Mesothelial cell of epicardium (in vitro differentiated cells): Measurements from ENCODE around the gene DNAJC13. TPM values are rescaled to one million over a fixed set of nuclear protein-coding genes. Genes with fewer than 3 reads are reported as not detected.

Experiments used
- DNase-seq, 2 experiments: peaks; one replicate each; pipeline ENCODE4 v3.0.0; 2021; ENCODE audit warnings: low spot score in 2 of 2; ENCODE audit not compliant: unreplicated experiment in 2 of 2
- H3K27ac Mint-ChIP-seq: 2 replicates; pipeline ENCODE4 v1.8.0; 2021; ENCODE audit warnings: mixed read lengths
- H3K27me3 Mint-ChIP-seq: 2 replicates; pipeline ENCODE4 v1.8.0; 2021; ENCODE audit warnings: low read depth, mixed read lengths
- H3K36me3 Mint-ChIP-seq: 2 replicates; pipeline ENCODE4 v1.8.0; 2021; ENCODE audit warnings: mixed read lengths
- H3K4me1 Mint-ChIP-seq: 2 replicates; pipeline ENCODE4 v1.8.0; 2021; ENCODE audit warnings: mixed read lengths
- H3K4me3 Mint-ChIP-seq: 2 replicates; pipeline ENCODE4 v1.8.0; 2021; ENCODE audit warnings: mild to moderate bottlenecking, moderate library complexity, mixed read lengths
- H3K9me3 Mint-ChIP-seq: 2 replicates; pipeline ENCODE4 v1.8.0; 2021; ENCODE audit warnings: mixed read lengths
- total RNA-seq: library from RNA; stranded (reverse); gene quantifications from 3 replicates; pipeline ENCODE4 v1.2.1, GENCODE V29; 2021
- TF ChIP-seq, protein P1 (sequence below): fragments of 200-600 bp; sonication (generic); IDR thresholded peaks from one replicate; pipeline ENCODE4 v1.5.0; 2021; ENCODE audit warnings: antibody characterized with exemption; ENCODE audit not compliant: unreplicated experiment

Gene DNAJC13
- total RNA-seq, 1 donor from 2014 or later = 37.8 TPM

DNA sequence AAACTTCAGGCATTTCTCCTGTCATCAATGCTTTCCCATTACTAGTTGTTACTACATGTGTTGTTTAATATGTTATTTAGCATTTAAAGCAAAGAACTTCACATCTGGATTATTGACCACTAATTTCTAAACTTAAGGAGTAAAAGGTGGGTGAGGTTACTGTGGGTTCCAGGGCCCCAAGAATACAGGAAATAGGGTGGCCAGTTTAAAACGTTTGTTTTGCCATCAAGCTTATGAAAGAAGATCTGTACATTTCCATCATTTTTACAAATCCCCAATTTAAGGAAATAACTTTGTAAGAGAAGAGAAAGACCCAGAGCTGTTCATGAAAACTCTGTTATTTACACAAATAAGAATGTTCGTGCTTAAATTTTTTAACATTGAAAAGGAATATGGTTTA, 125.3 kb downstream of the DNAJC13 start:
- no peaks in the 10 kb centered on the region for H3K9me3 Mint-ChIP-seq
- H3K27me3 Mint-ChIP-seq = no peaks in the 10 kb centered on the region
- peaks cover 10% of the 10 kb centered on the region for H3K4me1 Mint-ChIP-seq
- H3K36me3 Mint-ChIP-seq = peaks cover 14% of the 10 kb centered on the region
- H3K4me3 Mint-ChIP-seq = no peak overlapping the region
- TF ChIP-seq, protein P1, sequence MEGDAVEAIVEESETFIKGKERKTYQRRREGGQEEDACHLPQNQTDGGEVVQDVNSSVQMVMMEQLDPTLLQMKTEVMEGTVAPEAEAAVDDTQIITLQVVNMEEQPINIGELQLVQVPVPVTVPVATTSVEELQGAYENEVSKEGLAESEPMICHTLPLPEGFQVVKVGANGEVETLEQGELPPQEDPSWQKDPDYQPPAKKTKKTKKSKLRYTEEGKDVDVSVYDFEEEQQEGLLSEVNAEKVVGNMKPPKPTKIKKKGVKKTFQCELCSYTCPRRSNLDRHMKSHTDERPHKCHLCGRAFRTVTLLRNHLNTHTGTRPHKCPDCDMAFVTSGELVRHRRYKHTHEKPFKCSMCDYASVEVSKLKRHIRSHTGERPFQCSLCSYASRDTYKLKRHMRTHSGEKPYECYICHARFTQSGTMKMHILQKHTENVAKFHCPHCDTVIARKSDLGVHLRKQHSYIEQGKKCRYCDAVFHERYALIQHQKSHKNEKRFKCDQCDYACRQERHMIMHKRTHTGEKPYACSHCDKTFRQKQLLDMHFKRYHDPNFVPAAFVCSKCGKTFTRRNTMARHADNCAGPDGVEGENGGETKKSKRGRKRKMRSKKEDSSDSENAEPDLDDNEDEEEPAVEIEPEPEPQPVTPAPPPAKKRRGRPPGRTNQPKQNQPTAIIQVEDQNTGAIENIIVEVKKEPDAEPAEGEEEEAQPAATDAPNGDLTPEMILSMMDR = no peak
- H3K27ac Mint-ChIP-seq = no peak overlapping the region
- DNase-seq = no peak

DNA sequence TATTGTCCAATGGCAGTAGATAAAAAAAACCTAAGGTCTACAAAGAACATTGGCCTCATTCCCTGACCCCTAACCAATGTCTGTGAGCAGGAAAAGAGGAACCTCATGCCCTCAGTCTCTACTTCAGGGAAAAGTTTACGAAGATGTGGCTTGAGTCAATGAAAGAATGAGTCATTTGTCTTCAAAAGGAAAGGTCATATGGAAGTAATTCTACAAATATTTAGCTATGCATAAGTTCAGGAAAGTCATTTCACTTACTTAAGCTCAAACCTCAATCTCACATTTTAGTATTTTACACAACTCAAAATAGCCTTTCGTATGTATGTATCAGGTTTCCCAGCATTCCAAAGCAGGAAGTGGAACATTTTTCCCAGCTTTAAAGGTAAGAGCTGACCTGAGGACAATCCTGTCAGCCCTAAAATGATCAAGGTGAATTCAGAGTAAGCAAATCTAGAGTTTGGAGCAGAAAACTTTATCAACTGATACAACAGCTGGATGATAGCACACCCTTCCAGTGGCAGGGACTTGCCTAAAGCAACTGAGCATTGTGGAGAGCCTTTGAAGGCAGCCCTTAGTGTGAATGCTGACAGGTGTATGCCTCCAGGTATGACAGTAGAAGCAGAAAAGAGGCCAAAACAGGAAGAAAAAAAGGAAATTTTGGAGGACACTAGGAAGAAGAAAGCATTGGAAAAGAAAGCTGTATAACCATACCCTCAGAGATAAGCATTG, 125.9 kb downstream of the DNAJC13 start:
- H3K27me3 Mint-ChIP-seq = no peaks in the 10 kb centered on the region
- TF ChIP-seq, protein P1 = no peak

DNA sequence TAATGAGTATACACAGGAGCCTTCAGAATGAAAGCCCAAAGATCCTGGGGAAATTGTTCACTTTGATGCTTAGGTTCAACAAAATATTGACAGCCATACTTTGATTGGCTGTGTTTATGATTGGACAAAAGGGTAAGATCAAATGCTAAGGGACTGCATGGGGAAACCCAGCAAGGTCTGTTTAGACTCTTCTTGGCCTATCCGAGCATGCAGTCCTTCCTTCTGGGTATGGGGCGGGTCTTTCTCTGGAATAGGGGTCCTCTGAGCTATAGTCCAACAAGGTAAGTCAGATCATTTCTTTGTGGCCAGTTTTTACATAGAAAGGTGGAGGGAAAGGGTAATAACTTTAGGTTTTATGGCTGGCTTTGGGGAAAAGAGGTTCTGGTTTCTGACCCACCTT, 126.8 kb downstream of the DNAJC13 start:
- Mint-ChIP-seq H3K9me3 (no peaks in the 10 kb centered on the region), H3K27ac (no peak overlapping the region), H3K4me3 (no peak overlapping the region), H3K4me1 (peaks cover 10% of the 10 kb centered on the region), H3K27me3 (no peaks in the 10 kb centered on the region), H3K36me3 (peaks cover 10% of the 10 kb centered on the region)
- TF ChIP-seq, protein P1 = no peak
- no peak for DNase-seq

More for the DNA sequence above, 125.9 kb downstream of the DNAJC13 start:
- H3K9me3 Mint-ChIP-seq = no peaks in the 10 kb centered on the region
- peaks cover 10% of the 10 kb centered on the region for H3K4me1 Mint-ChIP-seq
- H3K4me3 Mint-ChIP-seq = no peak overlapping the region
- peak overlapping the region; percentile 34 for H3K27ac Mint-ChIP-seq
- peaks cover 14% of the 10 kb centered on the region for H3K36me3 Mint-ChIP-seq
- DNase-seq = no peak

DNA sequence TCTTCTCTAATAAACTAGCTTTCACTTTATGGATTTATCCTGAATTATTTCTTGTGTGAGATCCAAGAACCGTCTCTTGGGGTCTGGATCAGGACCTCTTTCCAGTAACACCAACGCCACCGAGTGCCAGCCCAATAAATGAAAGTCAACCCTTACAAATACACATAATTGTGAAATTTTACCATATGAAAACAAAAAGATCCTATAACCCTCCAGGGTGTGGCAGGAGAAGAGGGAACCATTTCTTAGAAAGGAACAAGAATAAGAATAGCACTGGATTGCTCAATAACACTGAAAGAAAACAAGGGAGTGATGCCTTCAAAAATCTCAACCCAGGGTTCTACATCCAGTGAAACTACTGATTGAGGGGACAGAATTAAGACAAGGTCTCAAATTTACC, 128.2 kb downstream of the DNAJC13 start:
- Mint-ChIP-seq H3K36me3 (peaks cover 5% of the 10 kb centered on the region), H3K4me1 (peaks cover 10% of the 10 kb centered on the region), H3K4me3 (no peak overlapping the region), H3K9me3 (no peaks in the 10 kb centered on the region), H3K27ac (no peak overlapping the region), H3K27me3 (no peaks in the 10 kb centered on the region)
- TF ChIP-seq, protein P1 = no peak
- no peak for DNase-seq

DNA sequence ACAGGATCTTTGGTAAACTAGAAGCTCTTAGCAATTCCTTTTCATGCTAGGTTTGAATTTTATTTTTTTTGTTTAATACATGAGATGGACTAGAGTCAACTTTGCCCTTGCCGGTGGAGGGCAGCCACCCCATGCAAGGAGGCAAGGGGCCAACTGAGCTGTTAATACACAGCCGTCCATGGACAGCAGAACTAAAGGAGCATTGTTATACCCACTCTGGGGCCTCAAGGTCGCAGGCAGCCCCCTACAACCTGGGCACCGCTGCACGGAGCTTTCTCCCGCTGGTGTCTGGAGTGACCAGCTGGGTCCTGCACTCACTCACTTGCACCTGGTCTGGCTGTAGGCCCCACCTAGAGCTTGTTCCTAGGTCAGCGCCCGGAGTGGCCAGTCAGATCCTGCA, 131.9 kb downstream of the DNAJC13 start:
- Mint-ChIP-seq H3K4me1 (peaks cover 2% of the 10 kb centered on the region), H3K36me3 (no peaks in the 10 kb centered on the region), H3K4me3 (no peak overlapping the region), H3K27ac (no peak overlapping the region), H3K9me3 (no peaks in the 10 kb centered on the region), H3K27me3 (no peaks in the 10 kb centered on the region)
- DNase-seq = no peak
- TF ChIP-seq, protein P1 = no peak
